HCT116 (cell line): ENCODE results near the gene KRT79. TPM values are rescaled to one million over a fixed set of nuclear protein-coding genes. Genes with fewer than 3 reads are reported as not detected.

Experiments used
- ATAC-seq: fragments of 200-7000 bp; cut with Tn5 transposase; 2 replicates; pipeline ENCODE4 v1.9.1; 2020; ENCODE audit warnings: mild to moderate bottlenecking, moderate library complexity
- BruUV-seq: library from RNA; stranded (reverse); fragments of 400-500 nt; replicated peaks from 2 replicates; lab custom pipeline; 2021; lab: Mats Ljungman, UMichigan
- CTCF ChIA-PET: fragments of 300-600 bp; sonication (Branson Sonifier 250); formaldehyde crosslinking; loops from one replicate; lab custom pipeline; 2021; ENCODE audit warnings: antibody characterized with exemption; lab: Charles Lee
- POLR2A ChIA-PET: fragments of 300-600, 350-600 bp; sonication (Branson Sonifier 250); formaldehyde crosslinking; loops from one replicate; lab custom pipeline; 2021; ENCODE audit warnings: antibody characterized with exemption; lab: Charles Lee
- RAD21 ChIA-PET, 2 experiments: fragments of 300-600 bp; sonication (Branson Sonifier 250); formaldehyde crosslinking; loops; one replicate each; lab custom pipeline; 2023; ENCODE audit warnings: low total read pairs in 2 of 2; ENCODE audit not compliant: uncharacterized antibody in 2 of 2, unreplicated experiment in 2 of 2, low non-redundant PET in 1 of 2; lab: Charles Lee
- DNase-seq: peaks from one replicate; pipeline ENCODE4 v3.0.0-alpha.2; 2010; ENCODE audit warnings: low read depth, low spot score
- H2AFZ ChIP-seq: fragments of 200-600 bp; shearing (Covaris generic), sonication (generic); 2 replicates; pipeline ENCODE4 v1.6.1; 2017; ENCODE audit warnings: low read depth, mixed run types, mixed read lengths, antibody characterized with exemption, low read length; ENCODE audit not compliant: poor library complexity, severe bottlenecking
- H3K27ac ChIP-seq: 2 replicates; pipeline ENCODE4 v1.5.1; 2012; ENCODE audit warnings: low read depth, low read length
- H3K27me3 ChIP-seq: fragments of 200-600 bp; sonication (generic); 2 replicates; pipeline ENCODE4 v1.6.1; 2016; ENCODE audit warnings: mixed run types, low read length, mixed read lengths; ENCODE audit not compliant: insufficient read depth
- H3K36me3 ChIP-seq, 2 experiments: fragments of 200-500 bp in 1 of 2; fragments of 200-600 bp in 1 of 2; sonication (Bioruptor generic) in 1 of 2; sonication (generic) in 1 of 2; 2 replicates each; pipeline versions ENCODE4 v1.5.1 to v1.6.1; 2014 to 2016; ENCODE audit warnings: low read length in 2 of 2, inconsistent platforms in 1 of 2, mixed read lengths in 1 of 2, mixed run types in 1 of 2; ENCODE audit not compliant: insufficient read depth in 2 of 2, control insufficient read depth in 1 of 2
- H3K4me1 ChIP-seq, 2 experiments: fragments of 200-600 bp in 1 of 2; sonication (generic) in 1 of 2; 2 replicates each; pipeline versions ENCODE4 v1.5.1 to v1.6.1; 2012 to 2017; ENCODE audit warnings: low read length in 2 of 2, inconsistent platforms in 1 of 2, mild to moderate bottlenecking in 1 of 2, mixed read lengths in 1 of 2, mixed run types in 1 of 2, moderate library complexity in 1 of 2; ENCODE audit not compliant: insufficient read depth in 2 of 2, control insufficient read depth in 1 of 2
- H3K4me2 ChIP-seq: fragments of 200-600 bp; sonication (generic); 2 replicates; pipeline ENCODE4 v1.6.1; 2017; ENCODE audit warnings: mixed run types, low read length, mixed read lengths
- H3K4me3 ChIP-seq, 2 experiments: fragments of 200-600 bp in 1 of 2; sonication (generic) in 1 of 2; replicated peaks in 1 of 2; 2 replicates each; pipeline ENCODE4 v1.5.1; 2011 to 2016; ENCODE audit warnings: low read length in 2 of 2, control low read depth in 1 of 2, low read depth in 1 of 2, mild to moderate bottlenecking in 1 of 2, mixed read lengths in 1 of 2, mixed run types in 1 of 2
- H3K79me2 ChIP-seq: fragments of 200-600 bp; sonication (generic); 2 replicates; pipeline ENCODE4 v1.6.1; 2017; ENCODE audit warnings: mild to moderate bottlenecking, mixed run types, low read length, moderate library complexity, mixed read lengths; ENCODE audit not compliant: insufficient read depth
- H3K9ac ChIP-seq: fragments of 200-600 bp; sonication (generic); 2 replicates; pipeline ENCODE4 v1.6.1; 2016; ENCODE audit warnings: low read length, mixed read lengths
- H3K9me2 ChIP-seq: fragments of 200-600 bp; sonication (generic), shearing (Covaris generic); 2 replicates; pipeline ENCODE4 v1.6.1; 2017; ENCODE audit warnings: mixed run types, mild to moderate bottlenecking, moderate library complexity; ENCODE audit not compliant: insufficient read depth
- H3K9me3 ChIP-seq, 2 experiments: fragments of 200-500 bp in 1 of 2; fragments of 200-600 bp in 1 of 2; sonication (Bioruptor generic) in 1 of 2; sonication (generic) in 1 of 2; 2 replicates each; pipeline ENCODE4 v1.6.1; 2014 to 2017; ENCODE audit warnings: low read length in 2 of 2, mixed read lengths in 2 of 2, inconsistent platforms in 1 of 2, low read depth in 1 of 2, mild to moderate bottlenecking in 1 of 2, mixed run types in 1 of 2, moderate library complexity in 1 of 2; ENCODE audit not compliant: control insufficient read depth in 1 of 2, insufficient read depth in 1 of 2
- H4K20me1 ChIP-seq: fragments of 200-600 bp; sonication (generic), shearing (Covaris generic); 2 replicates; pipeline ENCODE4 v1.6.1; 2017; ENCODE audit warnings: mixed run types, mild to moderate bottlenecking, moderate library complexity; ENCODE audit not compliant: insufficient read depth
- CBX3 ChIP-seq: IDR thresholded peaks from 2 replicates; pipeline ENCODE4 v1.6.1; 2012; ENCODE audit warnings: low read depth
- CEBPB ChIP-seq: IDR thresholded peaks from 2 replicates; pipeline ENCODE4 v1.6.1; 2012; ENCODE audit warnings: low read depth
- ELF1 ChIP-seq: IDR thresholded peaks from 2 replicates; pipeline ENCODE4 v1.6.1; 2012; ENCODE audit warnings: low read depth, borderline replicate concordance
- EZH2 ChIP-seq: fragments of 200-600 bp; sonication (generic); IDR thresholded peaks from 2 replicates; pipeline ENCODE4 v1.6.1; 2017; ENCODE audit warnings: antibody characterized with exemption, mixed run types
- EZH2phosphoT487 ChIP-seq: fragments of 200-600 bp; IDR thresholded peaks from 2 replicates; pipeline ENCODE4 v1.6.1; 2018; ENCODE audit warnings: antibody characterized with exemption, borderline replicate concordance
- FOSL1 ChIP-seq: IDR thresholded peaks from 2 replicates; pipeline ENCODE4 v1.6.1; 2012; ENCODE audit warnings: low read depth
- JUND ChIP-seq: IDR thresholded peaks from 2 replicates; pipeline ENCODE4 v1.6.1; 2012
- POLR2A ChIP-seq: IDR thresholded peaks from 2 replicates; pipeline ENCODE4 v1.7.0; 2011; ENCODE audit warnings: borderline replicate concordance; ENCODE audit not compliant: insufficient read depth, insufficient read length; ENCODE audit errors: extremely low read depth
- POLR2AphosphoS5 ChIP-seq: IDR thresholded peaks from 2 replicates; pipeline ENCODE4 v1.6.1; 2011; ENCODE audit warnings: mild to moderate bottlenecking, low read depth, low read length, moderate library complexity
- RAD21 ChIP-seq: IDR thresholded peaks from 2 replicates; pipeline ENCODE4 v1.6.1; 2012; ENCODE audit warnings: low read depth, mild to moderate bottlenecking
- REST ChIP-seq: IDR thresholded peaks from 2 replicates; pipeline ENCODE4 v1.6.1; 2012; ENCODE audit warnings: low read depth
- SIN3A ChIP-seq: IDR thresholded peaks from 2 replicates; pipeline ENCODE4 v1.6.1; 2012; ENCODE audit warnings: low read depth
- YY1 ChIP-seq: IDR thresholded peaks from 2 replicates; pipeline ENCODE4 v1.6.1; 2011; ENCODE audit warnings: low read length, low read depth, moderate library complexity, mild to moderate bottlenecking; ENCODE audit not compliant: insufficient replicate concordance; ENCODE audit errors: extremely low read depth
- ZFX ChIP-seq: fragments of 450-650 bp; IDR thresholded peaks from 2 replicates; pipeline ENCODE4 v1.6.1; 2017
- ZNF274 ChIP-seq: fragments of 200-500 bp; sonication (Bioruptor generic); IDR thresholded peaks from 2 replicates; pipeline ENCODE4 v1.6.1; 2014; ENCODE audit warnings: mild to moderate bottlenecking, low read depth, low read length, inconsistent platforms
- intact Hi-C: fragments of 100-400 bp; cut with micrococcal nuclease; formaldehyde crosslinking; loops from 2 replicates; pipeline ENCODE4 v1.10.0; 2022
- total RNA-seq: library from RNA; stranded (reverse); gene quantifications from one replicate; pipeline ENCODE4 v1.2.1, GENCODE V29; 2021; ENCODE audit not compliant: unreplicated experiment
- TF ChIP-seq, protein P1 (sequence below): IDR thresholded peaks from 2 replicates; pipeline ENCODE4 v1.6.1; 2011; ENCODE audit warnings: mild to moderate bottlenecking, low read length, moderate library complexity; ENCODE audit not compliant: insufficient replicate concordance; ENCODE audit errors: extremely low read depth
- TF ChIP-seq, protein P2 (sequence below), 3 experiments: fragments of 200-600 bp in 1 of 3; sonication (generic) in 1 of 3; IDR thresholded peaks in 2 of 3; conservative IDR thresholded peaks in 1 of 3; 2 replicates each; pipeline ENCODE4 v1.5.1; 2012 to 2017; ENCODE audit warnings: low read depth in 2 of 3, low read length in 2 of 3, antibody characterized with exemption in 1 of 3, borderline replicate concordance in 1 of 3, control low read depth in 1 of 3, mild to moderate bottlenecking in 1 of 3, mixed read lengths in 1 of 3, mixed run types in 1 of 3, moderate library complexity in 1 of 3; ENCODE audit not compliant: insufficient read depth in 1 of 3

The KRT79 gene
- total RNA-seq, 1 experiment from 2014 or later, result not detected

DNA sequence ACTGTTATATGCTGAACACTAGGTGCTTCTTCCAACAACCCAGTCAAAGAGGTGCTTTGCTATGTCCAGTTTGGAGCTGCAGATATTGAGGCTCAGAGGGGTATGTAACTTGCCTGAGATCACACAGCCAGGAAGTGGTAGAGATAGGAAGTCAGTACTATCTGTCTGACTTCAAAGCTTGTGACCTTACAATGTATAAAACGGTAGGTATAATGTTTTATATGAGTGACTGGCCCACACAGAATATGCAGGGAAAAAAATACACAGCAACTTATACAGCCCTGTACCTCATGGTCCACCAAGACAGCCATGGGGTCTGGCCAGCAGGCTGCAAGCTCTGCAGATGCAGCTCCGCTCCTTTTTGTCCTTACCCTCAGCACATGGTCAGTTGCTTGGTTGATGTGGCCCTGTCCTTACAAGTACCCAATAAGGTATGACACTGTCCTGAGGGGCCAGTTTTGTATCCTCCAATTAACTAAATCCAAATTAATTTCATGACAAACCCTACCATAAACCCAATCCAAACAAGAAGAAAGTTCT is 16.3 kb downstream of the KRT79 start:
- TF ChIP-seq CBX3, result no peak
- TF ChIP-seq FOSL1, result no peak
- TF ChIP-seq CEBPB, result no peak
- TF ChIP-seq EZH2, result no peak
- no peak for TF ChIP-seq POLR2A
- no peak for TF ChIP-seq YY1
- no peak for TF ChIP-seq ELF1
- TF ChIP-seq ZFX, result no peak
- TF ChIP-seq POLR2AphosphoS5, result no peak
- no peak for TF ChIP-seq SIN3A
- TF ChIP-seq, protein P1, sequence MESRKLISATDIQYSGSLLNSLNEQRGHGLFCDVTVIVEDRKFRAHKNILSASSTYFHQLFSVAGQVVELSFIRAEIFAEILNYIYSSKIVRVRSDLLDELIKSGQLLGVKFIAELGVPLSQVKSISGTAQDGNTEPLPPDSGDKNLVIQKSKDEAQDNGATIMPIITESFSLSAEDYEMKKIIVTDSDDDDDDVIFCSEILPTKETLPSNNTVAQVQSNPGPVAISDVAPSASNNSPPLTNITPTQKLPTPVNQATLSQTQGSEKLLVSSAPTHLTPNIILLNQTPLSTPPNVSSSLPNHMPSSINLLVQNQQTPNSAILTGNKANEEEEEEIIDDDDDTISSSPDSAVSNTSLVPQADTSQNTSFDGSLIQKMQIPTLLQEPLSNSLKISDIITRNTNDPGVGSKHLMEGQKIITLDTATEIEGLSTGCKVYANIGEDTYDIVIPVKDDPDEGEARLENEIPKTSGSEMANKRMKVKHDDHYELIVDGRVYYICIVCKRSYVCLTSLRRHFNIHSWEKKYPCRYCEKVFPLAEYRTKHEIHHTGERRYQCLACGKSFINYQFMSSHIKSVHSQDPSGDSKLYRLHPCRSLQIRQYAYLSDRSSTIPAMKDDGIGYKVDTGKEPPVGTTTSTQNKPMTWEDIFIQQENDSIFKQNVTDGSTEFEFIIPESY, result no peak
- TF ChIP-seq ZNF274, result no peak
- TF ChIP-seq, protein P2, sequence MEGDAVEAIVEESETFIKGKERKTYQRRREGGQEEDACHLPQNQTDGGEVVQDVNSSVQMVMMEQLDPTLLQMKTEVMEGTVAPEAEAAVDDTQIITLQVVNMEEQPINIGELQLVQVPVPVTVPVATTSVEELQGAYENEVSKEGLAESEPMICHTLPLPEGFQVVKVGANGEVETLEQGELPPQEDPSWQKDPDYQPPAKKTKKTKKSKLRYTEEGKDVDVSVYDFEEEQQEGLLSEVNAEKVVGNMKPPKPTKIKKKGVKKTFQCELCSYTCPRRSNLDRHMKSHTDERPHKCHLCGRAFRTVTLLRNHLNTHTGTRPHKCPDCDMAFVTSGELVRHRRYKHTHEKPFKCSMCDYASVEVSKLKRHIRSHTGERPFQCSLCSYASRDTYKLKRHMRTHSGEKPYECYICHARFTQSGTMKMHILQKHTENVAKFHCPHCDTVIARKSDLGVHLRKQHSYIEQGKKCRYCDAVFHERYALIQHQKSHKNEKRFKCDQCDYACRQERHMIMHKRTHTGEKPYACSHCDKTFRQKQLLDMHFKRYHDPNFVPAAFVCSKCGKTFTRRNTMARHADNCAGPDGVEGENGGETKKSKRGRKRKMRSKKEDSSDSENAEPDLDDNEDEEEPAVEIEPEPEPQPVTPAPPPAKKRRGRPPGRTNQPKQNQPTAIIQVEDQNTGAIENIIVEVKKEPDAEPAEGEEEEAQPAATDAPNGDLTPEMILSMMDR (IDR thresholded peaks at IDR 0.05 in 2 of 3, conservative IDR thresholded peaks at IDR 0.05 in 1 of 3; ENCODE audit: borderline replicate concordance in 1 of 3, insufficient read depth in 1 of 3, low read depth in 2 of 3, low read length in 2 of 3), result no peak
- no peak for TF ChIP-seq EZH2phosphoT487
- no peak for TF ChIP-seq JUND
- no peak for TF ChIP-seq REST
- no peak for TF ChIP-seq RAD21
- TF ChIP-seq, all 23 proteins: peak for 0
- no peak overlapping the region for H3K4me2 ChIP-seq
- H3K79me2 ChIP-seq, result no peaks in the 10 kb centered on the region
- H3K9ac ChIP-seq, result no peak overlapping the region
- RAD21 ChIA-PET, result no interaction called here
- H4K20me1 ChIP-seq, result no peaks in the 10 kb centered on the region
- H3K9me2 ChIP-seq, result no peaks in the 10 kb centered on the region
- no peak for DNase-seq
- POLR2A ChIA-PET, result no interaction called here
- no peak overlapping the region for H3K4me3 ChIP-seq
- no TSS peak for BruUV-seq
- no peaks in the 10 kb centered on the region for H3K36me3 ChIP-seq
- CTCF ChIA-PET, result no interaction called here
- H3K27ac ChIP-seq, result no peak overlapping the region
- ATAC-seq, result no peak
- intact Hi-C loops, result no loop called here
- peaks cover 0 to 9% of the 10 kb centered on the region in 2 experiments; a peak in 2 of 4 replicates for H3K4me1 ChIP-seq
- 0 out of 2 replicates have a peak, but pooled peaks cover 2% of the 10 kb centered on the region for H3K27me3 ChIP-seq
- H3K9me3 ChIP-seq, result no peaks in the 10 kb centered on the region
- no peak overlapping the region for H2AFZ ChIP-seq
